ENCODE results near the gene BTN1A1.
"Not testable (repeated sequence)": the region's sequence is repeated elsewhere in the genome, so short reads cannot be mapped to it uniquely, and the experiment has no call there.

Gene BTN1A1

GRCh38 chr6:26516481-26517427 lies 16.7 kb downstream of the BTN1A1 start:
- DNase-seq (ENCODE audit: low read depth): no peak

GRCh38 chr6:26519359-26519758 lies 19.3 kb downstream of the BTN1A1 start:
- no peak for DNase-seq (ENCODE audit: low read depth)

- no peak for DNase-seq (ENCODE audit: low read depth)
Observed at GRCh38 chr6:26520237-26520849, 20.2 kb downstream of the BTN1A1 start.

- DNase-seq (ENCODE audit: low read depth): peak; percentile 89
Observed at GRCh38 chr6:26520850-26521599, 20.9 kb downstream of the BTN1A1 start.

- peak; percentile 82 for DNase-seq (ENCODE audit: low read depth)
Observed at GRCh38 chr6:26521600-26522391, 21.7 kb downstream of the BTN1A1 start.

DNA sequence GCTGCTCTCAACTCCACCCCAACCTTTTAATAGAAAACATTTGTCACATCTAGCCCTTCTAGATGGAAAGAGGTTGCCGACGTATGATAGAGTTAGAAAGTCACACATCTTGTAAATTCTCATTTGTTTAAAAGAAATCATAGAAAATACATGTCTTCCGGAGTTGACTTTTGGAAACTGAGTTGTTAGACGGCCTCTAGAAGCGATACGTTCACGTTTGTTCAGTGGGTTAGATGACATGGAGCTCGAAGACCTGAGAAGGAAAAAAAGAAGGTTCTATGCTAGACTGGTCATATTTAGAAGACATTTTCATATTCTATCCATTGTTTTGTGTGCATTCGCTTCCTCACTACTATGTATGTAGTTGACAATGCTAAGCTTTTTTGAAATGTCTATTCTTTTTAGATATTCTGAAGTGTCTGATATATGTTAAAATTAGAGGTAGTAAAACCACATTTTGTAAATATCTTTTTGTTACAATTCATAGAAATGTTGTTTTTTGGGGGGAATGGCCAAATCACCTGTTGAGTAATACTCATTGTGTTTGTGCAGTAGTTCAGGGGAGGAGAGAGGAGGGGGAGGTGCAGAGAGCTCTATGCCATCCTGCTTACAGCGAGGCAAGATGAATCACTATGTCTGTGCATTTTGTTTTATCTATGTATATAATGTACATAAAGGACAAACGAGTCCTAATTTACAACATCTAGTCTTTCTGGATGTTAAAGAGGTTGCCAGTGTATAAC lies 22.6 kb downstream of the BTN1A1 start:
- peak; percentile 32 for DNase-seq (ENCODE audit: low read depth)

- not testable (repeated sequence) for DNase-seq (ENCODE audit: low read depth)
Observed at GRCh38 chr6:26524314-26524713, 24.2 kb downstream of the BTN1A1 start.

- no peak for DNase-seq (ENCODE audit: low read depth)
Observed at GRCh38 chr6:26524722-26525370, 24.7 kb downstream of the BTN1A1 start.

- DNase-seq (ENCODE audit: low read depth): no peak
Observed at GRCh38 chr6:26525838-26526237, 25.7 kb downstream of the BTN1A1 start.

DNA sequence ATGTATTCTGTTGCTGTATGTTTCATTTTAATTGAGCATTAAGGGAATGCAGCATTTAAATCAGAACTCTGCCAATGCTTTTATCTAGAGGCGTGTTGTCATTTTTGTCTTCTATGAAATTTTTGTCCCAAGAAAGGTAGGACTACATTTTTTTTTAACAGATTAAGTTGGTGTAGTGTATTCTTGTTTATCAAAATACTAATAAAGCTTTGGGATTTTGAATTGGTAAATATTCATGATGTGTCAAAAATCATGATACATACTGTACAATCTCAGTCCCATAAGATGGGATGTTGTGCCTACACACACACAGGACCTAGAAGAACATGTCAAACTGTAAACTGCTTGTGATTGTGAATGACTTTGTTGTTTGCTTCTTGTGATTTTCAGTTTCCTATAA lies 26.8 kb downstream of the BTN1A1 start:
- DNase-seq (ENCODE audit: low read depth): no peak

- no peak for DNase-seq (ENCODE audit: low read depth)
Observed at GRCh38 chr6:26530203-26530602, 30.1 kb downstream of the BTN1A1 start.

GRCh38 chr6:26531897-26532296 lies 31.8 kb downstream of the BTN1A1 start:
- no peak for DNase-seq (ENCODE audit: low read depth)

- DNase-seq (ENCODE audit: low read depth): peak; percentile 94
Observed at GRCh38 chr6:26532699-26533531, 32.8 kb downstream of the BTN1A1 start.

GRCh38 chr6:26533532-26533931 lies 33.4 kb downstream of the BTN1A1 start:
- no peak for DNase-seq (ENCODE audit: low read depth)

GRCh38 chr6:26534681-26535465 lies 34.8 kb downstream of the BTN1A1 start:
- no peak for DNase-seq (ENCODE audit: low read depth)

- peak; percentile 75 for DNase-seq (ENCODE audit: low read depth)
Observed at GRCh38 chr6:26536571-26537159, 36.6 kb downstream of the BTN1A1 start.

DNA sequence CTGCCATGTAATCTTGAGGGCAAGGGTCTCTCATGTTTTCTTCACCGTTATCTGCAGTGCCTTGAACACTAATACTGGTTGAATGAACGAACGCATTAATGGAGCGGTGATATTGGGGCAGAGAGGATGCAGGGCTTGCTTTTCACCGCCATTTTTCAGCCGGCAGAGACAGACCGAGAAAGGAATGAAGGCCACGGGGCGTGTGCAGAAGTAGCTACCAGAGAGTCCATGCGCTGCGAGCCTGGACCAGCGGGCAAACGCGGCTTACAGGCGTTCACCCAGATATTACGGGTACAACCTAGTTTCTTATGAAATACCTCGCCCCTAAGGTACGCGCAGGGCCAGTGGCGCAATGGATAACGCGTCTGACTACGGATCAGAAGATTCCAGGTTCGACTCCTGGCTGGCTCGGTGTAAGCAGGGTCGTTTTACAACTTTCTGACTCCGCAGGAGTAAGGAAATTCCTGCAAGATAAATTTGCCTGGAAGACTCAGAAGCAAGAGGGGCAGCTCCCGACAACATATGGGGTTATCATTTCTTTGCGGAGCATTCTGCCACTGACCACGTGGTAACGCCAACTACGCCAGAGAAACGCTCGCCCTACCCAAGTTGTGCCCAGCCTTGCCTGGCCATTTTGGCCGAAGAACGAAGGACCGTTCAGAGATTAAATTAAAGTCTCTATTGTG lies 37.2 kb downstream of the BTN1A1 start:
- peak; percentile 95 for DNase-seq (ENCODE audit: low read depth)
